Activated T-cell treated with anti-CD3 and anti-CD28 coated beads, Interleukin-2, amount 50 U/mL, for 4 hours (primary cell): ENCODE results near the gene PRKCD. TPM values are rescaled to one million over a fixed set of nuclear protein-coding genes. Genes with fewer than 3 reads are reported as not detected.
A peak's percentile ranks its signal among the peaks of the same experiment; 100 is the strongest.

Experiments
- ATAC-seq, 2 donors: fragments of 200-7000 bp; cut with Tn5 transposase; one replicate each; pipeline ENCODE4 v1.10.0; 2021
- DNase-seq: peaks from one replicate; pipeline ENCODE4 v3.0.0-alpha.2; 2020
- H3K27me3 Mint-ChIP-seq: one replicate; pipeline ENCODE4 v1.8.0; 2021; ENCODE audit warnings: low read depth, mixed read lengths
- H3K36me3 Mint-ChIP-seq: one replicate; pipeline ENCODE4 v1.8.0; 2022; ENCODE audit warnings: mixed read lengths; ENCODE audit not compliant: insufficient read depth
- H3K4me1 Mint-ChIP-seq: one replicate; pipeline ENCODE4 v1.8.0; 2021; ENCODE audit warnings: low read depth, mixed read lengths
- H3K4me3 Mint-ChIP-seq: one replicate; pipeline ENCODE4 v1.8.0; 2021; ENCODE audit warnings: mild to moderate bottlenecking, moderate library complexity, mixed read lengths
- H3K9me3 Mint-ChIP-seq: one replicate; pipeline ENCODE4 v1.8.0; 2021; ENCODE audit warnings: mixed read lengths
- total RNA-seq, 3 donors: library from RNA; stranded (reverse); gene quantifications; one replicate each; pipeline ENCODE4 v1.2.1, GENCODE V29; 2021

The PRKCD gene
- total RNA-seq, 3 donors from 2014 or later = 15.7 to 24.3 (median 19.1) TPM

GRCh38 chr3:53192608-53193007 is 31.6 kb downstream of the PRKCD start:
- no peak for ATAC-seq
- DNase-seq = no peak
- no peaks in the 10 kb centered on the region for H3K9me3 Mint-ChIP-seq
- peaks cover 5% of the 10 kb centered on the region for H3K4me1 Mint-ChIP-seq
- H3K4me3 Mint-ChIP-seq = no peak overlapping the region
- H3K27me3 Mint-ChIP-seq = no peaks in the 10 kb centered on the region
- peaks cover 8% of the 10 kb centered on the region for H3K36me3 Mint-ChIP-seq

GRCh38 chr3:53193466-53194209 is 32.6 kb downstream of the PRKCD start:
- DNase-seq = no peak

GRCh38 chr3:53194210-53195065 is 33.4 kb downstream of the PRKCD start:
- Mint-ChIP-seq H3K27me3 (no peaks in the 10 kb centered on the region), H3K4me1 (peaks cover 5% of the 10 kb centered on the region), H3K9me3 (no peaks in the 10 kb centered on the region), H3K4me3 (no peak overlapping the region), H3K36me3 (peaks cover 8% of the 10 kb centered on the region)
- no peak for ATAC-seq
- DNase-seq = no peak

More at GRCh38 chr3:53193466-53194209, 32.6 kb downstream of the PRKCD start:
- Mint-ChIP-seq H3K4me3 (no peak overlapping the region), H3K36me3 (peaks cover 8% of the 10 kb centered on the region), H3K27me3 (no peaks in the 10 kb centered on the region), H3K9me3 (no peaks in the 10 kb centered on the region), H3K4me1 (peaks cover 5% of the 10 kb centered on the region)
- no peak for ATAC-seq

GRCh38 chr3:53195066-53195450 is 34.0 kb downstream of the PRKCD start:
- Mint-ChIP-seq H3K4me3 (peak overlapping the region; percentile 26), H3K4me1 (peaks cover 5% of the 10 kb centered on the region), H3K27me3 (no peaks in the 10 kb centered on the region), H3K36me3 (peaks cover 6% of the 10 kb centered on the region), H3K9me3 (no peaks in the 10 kb centered on the region)
- no peak for ATAC-seq
- no peak for DNase-seq

- H3K36me3 Mint-ChIP-seq = peaks cover under 1% of the 10 kb centered on the region
- DNase-seq (peak; percentile 50), ATAC-seq (peak; percentile 71 to 78)
- peaks cover 5% of the 10 kb centered on the region for H3K4me1 Mint-ChIP-seq
- no peaks in the 10 kb centered on the region for H3K9me3 Mint-ChIP-seq
- peak overlapping the region; percentile 26 for H3K4me3 Mint-ChIP-seq
- no peaks in the 10 kb centered on the region for H3K27me3 Mint-ChIP-seq
Observed at GRCh38 chr3:53195602-53196574, 34.9 kb downstream of the PRKCD start.

GRCh38 chr3:53196575-53197407 is 35.8 kb downstream of the PRKCD start:
- Mint-ChIP-seq H3K9me3 (no peaks in the 10 kb centered on the region), H3K36me3 (no peaks in the 10 kb centered on the region), H3K4me3 (no peak overlapping the region), H3K4me1 (peaks cover 5% of the 10 kb centered on the region), H3K27me3 (no peaks in the 10 kb centered on the region)
- DNase-seq (peak; percentile 29), ATAC-seq (peak in 1 of 2 donors; percentile 53)

- Mint-ChIP-seq H3K36me3 (no peaks in the 10 kb centered on the region), H3K4me3 (no peak overlapping the region), H3K27me3 (no peaks in the 10 kb centered on the region), H3K9me3 (no peaks in the 10 kb centered on the region), H3K4me1 (peaks cover 5% of the 10 kb centered on the region)
- no peak for DNase-seq
- no peak for ATAC-seq
Observed at GRCh38 chr3:53198256-53198977, 37.4 kb downstream of the PRKCD start.

GRCh38 chr3:53198996-53199395 is 38.0 kb downstream of the PRKCD start:
- ATAC-seq (no peak), DNase-seq (no peak)
- no peak overlapping the region for H3K4me3 Mint-ChIP-seq
- H3K27me3 Mint-ChIP-seq = no peaks in the 10 kb centered on the region
- no peaks in the 10 kb centered on the region for H3K9me3 Mint-ChIP-seq
- peaks cover 5% of the 10 kb centered on the region for H3K4me1 Mint-ChIP-seq
- no peaks in the 10 kb centered on the region for H3K36me3 Mint-ChIP-seq

GRCh38 chr3:53199834-53200233 is 38.8 kb downstream of the PRKCD start:
- Mint-ChIP-seq H3K4me3 (no peak overlapping the region), H3K36me3 (no peaks in the 10 kb centered on the region), H3K9me3 (no peaks in the 10 kb centered on the region), H3K4me1 (peaks cover 5% of the 10 kb centered on the region), H3K27me3 (no peaks in the 10 kb centered on the region)
- no peak for ATAC-seq
- no peak for DNase-seq

GRCh38 chr3:53200501-53201498 is 39.8 kb downstream of the PRKCD start:
- Mint-ChIP-seq H3K9me3 (no peaks in the 10 kb centered on the region), H3K27me3 (no peaks in the 10 kb centered on the region), H3K36me3 (no peaks in the 10 kb centered on the region), H3K4me3 (no peak overlapping the region), H3K4me1 (no peaks in the 10 kb centered on the region)
- DNase-seq (no peak), ATAC-seq (no peak)

GRCh38 chr3:53202331-53203015 is 41.5 kb downstream of the PRKCD start:
- H3K27me3 Mint-ChIP-seq = no peaks in the 10 kb centered on the region
- no peak overlapping the region for H3K4me3 Mint-ChIP-seq
- no peak for DNase-seq
- H3K36me3 Mint-ChIP-seq = no peaks in the 10 kb centered on the region
- H3K4me1 Mint-ChIP-seq = no peaks in the 10 kb centered on the region
- peaks cover 3% of the 10 kb centered on the region for H3K9me3 Mint-ChIP-seq
- no peak for ATAC-seq
